Brain microvascular endothelial cell (primary cell): Measurements from ENCODE around the gene LDLR.
"Not testable (repeated sequence)": the region's sequence is repeated elsewhere in the genome, so short reads cannot be mapped to it uniquely, and the experiment has no call there.

Experiments
- DNase-seq: peaks from one replicate; pipeline ENCODE4 v3.0.0-alpha.2; 2020
- H3K27ac ChIP-seq: fragments of 250-450 bp; sonication (Bioruptor Pico); 2 replicates; pipeline ENCODE4 v1.5.1; 2020; ENCODE audit warnings: mild to moderate bottlenecking, moderate library complexity
- H3K27me3 ChIP-seq: fragments of 250-450 bp; sonication (Bioruptor Pico); replicated peaks from 2 replicates; pipeline ENCODE4 v1.5.1; 2020; ENCODE audit warnings: mild to moderate bottlenecking
- H3K36me3 ChIP-seq: fragments of 250-450 bp; sonication (Bioruptor Pico); replicated peaks from 2 replicates; pipeline ENCODE4 v1.5.1; 2020; ENCODE audit warnings: mild to moderate bottlenecking
- H3K4me3 ChIP-seq: 2 replicates; pipeline ENCODE4 v1.5.1; 2011; ENCODE audit warnings: low read depth, mild to moderate bottlenecking, control low read depth, low read length, moderate library complexity
- CTCF ChIP-seq: IDR thresholded peaks from 2 replicates; pipeline ENCODE4 v1.5.1; 2011; ENCODE audit warnings: low read depth, mild to moderate bottlenecking, moderate library complexity, low read length, control low read depth, inconsistent platforms; ENCODE audit errors: missing control alignments
- in situ Hi-C: cut with HindIII; loops from 2 replicates; pipeline ENCODE4 v1.10.0; 2017; ENCODE audit warnings: low sequenced_read_pairs, low pct_ligation_motif_present

Gene LDLR

GRCh38 chr19:11113140-11113708 lies 24.0 kb downstream of the LDLR start:
- no peak for TF ChIP-seq CTCF
- Histone ChIP-seq H3K4me3 (no peak overlapping the region), H3K27me3 (no peaks in the 10 kb centered on the region), H3K36me3 (peaks cover 99% of the 10 kb centered on the region), H3K27ac (no peak overlapping the region)
- in situ Hi-C loops = no loop called here
- DNase-seq = no peak

- H3K36me3 ChIP-seq = peaks cover 97% of the 10 kb centered on the region
- no peaks in the 10 kb centered on the region for H3K27me3 ChIP-seq
- in situ Hi-C loops = no loop called here
- H3K4me3 ChIP-seq = no peak overlapping the region
- no peak for TF ChIP-seq CTCF
- no peak for DNase-seq
- H3K27ac ChIP-seq = no peak overlapping the region
Measured at GRCh38 chr19:11115042-11115441, 25.8 kb downstream of the LDLR start.

- H3K36me3 ChIP-seq = peaks cover 97% of the 10 kb centered on the region
- TF ChIP-seq CTCF = no peak
Measured at GRCh38 chr19:11115895-11116446, 26.7 kb downstream of the LDLR start.

GRCh38 chr19:11116507-11116906 lies 27.2 kb downstream of the LDLR start:
- H3K4me3 ChIP-seq = no peak overlapping the region
- DNase-seq = no peak
- in situ Hi-C loops = no loop called here
- H3K27me3 ChIP-seq = no peaks in the 10 kb centered on the region
- TF ChIP-seq CTCF = no peak
- peaks cover 97% of the 10 kb centered on the region for H3K36me3 ChIP-seq
- H3K27ac ChIP-seq = no peak overlapping the region

More at GRCh38 chr19:11115895-11116446, 26.7 kb downstream of the LDLR start:
- no peak for DNase-seq
- H3K4me3 ChIP-seq = no peak overlapping the region
- in situ Hi-C loops = no loop called here
- H3K27ac ChIP-seq = no peak overlapping the region
- H3K27me3 ChIP-seq = no peaks in the 10 kb centered on the region

- H3K36me3 ChIP-seq = peaks cover 93% of the 10 kb centered on the region
- H3K27ac ChIP-seq, H3K4me3 ChIP-seq, in situ Hi-C loops, DNase-seq, H3K27me3 ChIP-seq: not testable (repeated sequence)
Measured at GRCh38 chr19:11121963-11122362, 32.7 kb downstream of the LDLR start.

GRCh38 chr19:11123114-11123513 lies 33.9 kb downstream of the LDLR start:
- no peak for DNase-seq
- Histone ChIP-seq H3K27ac (no peak overlapping the region), H3K36me3 (peaks cover 93% of the 10 kb centered on the region), H3K27me3 (no peaks in the 10 kb centered on the region), H3K4me3 (no peak overlapping the region)
- TF ChIP-seq CTCF = no peak
- in situ Hi-C loops = no loop called here

- H3K36me3 ChIP-seq = peaks cover 95% of the 10 kb centered on the region
- H3K4me3 ChIP-seq, H3K27ac ChIP-seq, DNase-seq, H3K27me3 ChIP-seq, in situ Hi-C loops: not testable (repeated sequence)
Measured at GRCh38 chr19:11124157-11124556, 34.9 kb downstream of the LDLR start.
